OCI-LY3 (cell line): ENCODE data around the gene KTN1.
A peak's percentile ranks its signal among the peaks of the same experiment; 100 is the strongest.

Experiments
- H2AFZ ChIP-seq: fragments of 200-600, 300-600 bp; shearing (Covaris generic); 2 replicates; pipeline ENCODE4 v1.6.0; 2014; ENCODE audit warnings: antibody characterized with exemption, low read depth, low read length
- H3K27ac ChIP-seq: fragments of 200-600, 300-600 bp; sonication (generic); 2 replicates; pipeline ENCODE4 v1.5.1; 2014; ENCODE audit warnings: mild to moderate bottlenecking, low read length, moderate library complexity, mixed read lengths
- H3K27me3 ChIP-seq: fragments of 200-600, 300-600 bp; sonication (generic); 2 replicates; pipeline ENCODE4 v1.6.1; 2014; ENCODE audit warnings: low read depth, low read length, mixed read lengths
- H3K36me3 ChIP-seq: fragments of 200-600, 300-600 bp; sonication (generic); replicated peaks from 2 replicates; pipeline ENCODE3; 2014; ENCODE audit warnings: low read depth, low read length, mixed read lengths
- H3K4me1 ChIP-seq: fragments of 300-600, 200-600 bp; sonication (generic); 2 replicates; pipeline ENCODE4 v1.6.1; 2014; ENCODE audit warnings: low read length, mixed read lengths
- H3K4me2 ChIP-seq: fragments of 200-600, 300-600 bp; sonication (generic); 2 replicates; pipeline ENCODE4 v1.6.1; 2014; ENCODE audit warnings: low read length, mixed read lengths
- H3K4me3 ChIP-seq: fragments of 300-600, 200-600 bp; sonication (generic); 2 replicates; pipeline ENCODE4 v1.5.1; 2014; ENCODE audit warnings: antibody characterized with exemption, mild to moderate bottlenecking, low read length, moderate library complexity
- H3K79me2 ChIP-seq: fragments of 300-600, 200-600 bp; shearing (Covaris generic); 2 replicates; pipeline ENCODE4 v1.6.1; 2014; ENCODE audit warnings: mild to moderate bottlenecking, low read length, mixed read lengths
- H3K9ac ChIP-seq: fragments of 300-600, 200-600 bp; shearing (Covaris generic); 2 replicates; pipeline ENCODE4 v1.6.0; 2014; ENCODE audit warnings: mild to moderate bottlenecking, low read length, moderate library complexity
- H3K9me3 ChIP-seq: fragments of 200-600, 300-600 bp; shearing (Covaris generic); 2 replicates; pipeline ENCODE4 v1.6.1; 2014; ENCODE audit warnings: low read length, mixed read lengths; ENCODE audit not compliant: insufficient read depth
- H4K20me1 ChIP-seq: fragments of 200-600, 300-600 bp; sonication (generic); 2 replicates; pipeline ENCODE4 v1.6.1; 2016; ENCODE audit warnings: low read length, mixed read lengths; ENCODE audit not compliant: insufficient read depth
- CTCF ChIP-seq: fragments of 200-600, 300-600 bp; sonication (generic); IDR thresholded peaks from 2 replicates; pipeline ENCODE4 v1.5.1; 2014; ENCODE audit warnings: antibody characterized with exemption, low read length, low read depth
- EZH2phosphoT487 ChIP-seq: fragments of 200-600 bp; shearing (Covaris generic); IDR thresholded peaks from 2 replicates; pipeline ENCODE4 v1.6.1; 2018; ENCODE audit warnings: antibody characterized with exemption, mixed run types, low read depth

The KTN1 gene

GRCh38 chr14:55535516-55536203 is 44.3 kb upstream of the KTN1 start:
- H2AFZ ChIP-seq = no peak overlapping the region
- H3K9me3 ChIP-seq = peaks cover 10% of the 10 kb centered on the region; the same call in 1 of the 2 replicates
- H3K79me2 ChIP-seq = no peaks in the 10 kb centered on the region
- H3K4me1 ChIP-seq = peaks cover 21% of the 10 kb centered on the region
- H3K36me3 ChIP-seq = peaks cover 16% of the 10 kb centered on the region
- no peak overlapping the region for H3K4me3 ChIP-seq
- no peak overlapping the region for H3K4me2 ChIP-seq
- H3K9ac ChIP-seq = no peak overlapping the region
- TF ChIP-seq CTCF = no peak
- TF ChIP-seq EZH2phosphoT487 = no peak
- no peaks in the 10 kb centered on the region for H3K27me3 ChIP-seq
- no peak overlapping the region for H3K27ac ChIP-seq
- H4K20me1 ChIP-seq = no peaks in the 10 kb centered on the region

DNA sequence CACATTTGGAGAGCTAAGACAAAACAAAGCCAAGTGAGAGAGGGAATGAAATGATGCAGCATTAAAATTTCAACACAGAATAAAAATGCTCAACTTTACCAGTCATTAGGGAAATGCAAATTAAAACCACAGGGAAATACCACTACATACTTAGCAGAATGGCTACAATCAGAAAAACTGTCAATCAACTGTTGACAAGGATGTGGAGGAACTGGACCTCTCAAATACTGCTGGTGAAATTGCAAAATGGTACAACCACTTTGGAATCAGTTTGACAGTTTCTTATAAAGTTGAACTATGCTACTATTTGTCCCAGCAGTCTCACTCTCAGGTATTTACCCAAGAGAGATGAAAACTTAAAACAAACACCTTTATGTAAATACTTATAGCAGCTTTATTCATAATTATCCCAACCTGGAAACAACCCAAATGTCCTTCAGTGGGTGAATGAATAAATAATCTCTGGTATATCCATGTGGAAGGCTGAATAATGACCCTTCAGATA is 43.8 kb upstream of the KTN1 start:
- H3K4me3 ChIP-seq = no peak overlapping the region
- no peak overlapping the region for H3K4me2 ChIP-seq
- no peaks in the 10 kb centered on the region for H3K79me2 ChIP-seq
- H3K9me3 ChIP-seq = peaks cover 10% of the 10 kb centered on the region; the same call in 1 of the 2 replicates
- H3K9ac ChIP-seq = no peak overlapping the region
- H2AFZ ChIP-seq = no peak overlapping the region
- H3K27ac ChIP-seq = no peak overlapping the region
- no peaks in the 10 kb centered on the region for H4K20me1 ChIP-seq
- H3K4me1 ChIP-seq = peaks cover 25% of the 10 kb centered on the region
- no peak for TF ChIP-seq EZH2phosphoT487
- no peak for TF ChIP-seq CTCF
- peaks cover 16% of the 10 kb centered on the region for H3K36me3 ChIP-seq
- no peaks in the 10 kb centered on the region for H3K27me3 ChIP-seq

GRCh38 chr14:55537782-55538181 is 42.2 kb upstream of the KTN1 start:
- Histone ChIP-seq H3K4me3 (peak overlapping the region; percentile 21; the same call in 1 of the 2 replicates), H3K27me3 (no peaks in the 10 kb centered on the region), H3K36me3 (peaks cover 16% of the 10 kb centered on the region), H4K20me1 (no peaks in the 10 kb centered on the region), H3K9ac (no peak overlapping the region), H3K4me2 (peak overlapping the region; percentile 48), H3K4me1 (peaks cover 40% of the 10 kb centered on the region), H3K9me3 (peaks cover 10% of the 10 kb centered on the region; the same call in 1 of the 2 replicates), H3K27ac (peak overlapping the region; percentile 34), H3K79me2 (no peaks in the 10 kb centered on the region), H2AFZ (peak overlapping the region; percentile 69; the same call in 1 of the 2 replicates)
- TF ChIP-seq CTCF = no peak
- TF ChIP-seq EZH2phosphoT487 = no peak

DNA sequence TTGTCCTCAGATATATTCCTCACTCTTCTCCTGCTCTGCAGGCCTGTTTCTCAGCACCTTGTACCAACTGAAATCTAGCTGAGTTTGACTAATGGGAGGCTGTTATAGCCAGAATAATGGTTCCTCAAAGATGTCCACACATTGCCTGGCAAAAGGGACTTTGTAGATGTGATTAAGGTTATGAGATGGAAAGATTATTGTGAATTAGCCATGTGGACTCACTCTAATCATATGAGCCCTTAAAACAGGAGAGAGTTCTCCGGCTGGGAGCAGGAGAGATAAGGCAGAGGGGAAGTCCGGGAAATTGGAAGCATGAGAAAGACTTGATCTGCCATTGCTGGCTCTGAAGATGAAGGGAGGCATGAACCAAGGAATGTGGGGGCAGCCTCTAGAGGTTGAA is 40.0 kb upstream of the KTN1 start:
- Histone ChIP-seq H3K79me2 (no peaks in the 10 kb centered on the region), H3K9ac (no peak overlapping the region), H3K27me3 (no peaks in the 10 kb centered on the region), H3K4me2 (no peak overlapping the region), H3K4me1 (peaks cover 55% of the 10 kb centered on the region), H2AFZ (no peak overlapping the region), H3K9me3 (peaks cover 10% of the 10 kb centered on the region; the same call in 1 of the 2 replicates), H4K20me1 (no peaks in the 10 kb centered on the region), H3K36me3 (peaks cover 16% of the 10 kb centered on the region), H3K27ac (no peak overlapping the region), H3K4me3 (no peak overlapping the region)
- TF ChIP-seq EZH2phosphoT487 (no peak), CTCF (no peak)
